CD4-positive, alpha-beta T cell treated with Interleukin-10 for 1 hour (primary cell): ENCODE results near the gene DERL2.

Source experiments
- DNase-seq: peaks from one replicate; pipeline ENCODE4 v3.0.0-alpha.2; 2020

The DERL2 gene

DNA sequence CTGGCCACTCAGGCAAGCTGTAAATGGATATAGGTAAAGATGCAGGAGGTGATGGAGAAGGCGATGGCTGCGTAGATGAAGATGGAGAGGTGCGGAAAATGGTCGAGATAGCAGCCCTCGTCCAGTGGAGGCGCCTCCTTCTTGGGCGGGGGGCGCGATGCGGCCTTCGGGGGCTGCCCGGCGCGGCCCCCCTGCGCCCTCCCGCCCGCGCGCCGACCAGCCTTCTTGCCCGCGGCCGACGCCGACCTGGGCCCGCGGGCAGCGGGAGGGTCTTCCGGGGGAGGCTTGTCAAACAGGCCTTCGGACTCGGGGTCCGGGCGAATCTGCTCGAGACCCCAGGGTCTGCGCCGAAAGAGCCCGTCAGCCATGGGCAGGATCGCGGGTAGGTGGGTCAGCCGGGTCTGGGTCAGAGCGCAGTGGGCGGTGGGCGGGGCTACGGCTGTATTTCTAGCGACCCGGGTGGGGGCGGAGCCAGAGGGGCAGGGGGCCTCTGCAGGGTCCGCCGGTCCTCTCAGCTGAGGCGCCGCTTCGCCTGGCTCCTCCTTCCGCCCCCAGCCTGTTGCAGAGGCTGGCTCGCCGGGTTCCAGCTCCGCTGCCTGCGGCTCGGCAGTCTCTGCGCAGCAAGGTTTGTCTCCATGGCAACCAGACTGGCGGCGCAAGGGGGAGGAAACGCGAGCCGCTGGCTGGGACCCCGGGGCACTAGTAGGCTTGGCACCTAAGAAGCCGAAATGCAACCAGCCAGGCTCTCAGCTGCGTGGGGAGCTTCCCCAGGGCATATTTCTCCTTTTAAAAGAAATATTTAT, 14.8 kb upstream of the DERL2 start:
- DNase-seq = peak; percentile 86

DNA sequence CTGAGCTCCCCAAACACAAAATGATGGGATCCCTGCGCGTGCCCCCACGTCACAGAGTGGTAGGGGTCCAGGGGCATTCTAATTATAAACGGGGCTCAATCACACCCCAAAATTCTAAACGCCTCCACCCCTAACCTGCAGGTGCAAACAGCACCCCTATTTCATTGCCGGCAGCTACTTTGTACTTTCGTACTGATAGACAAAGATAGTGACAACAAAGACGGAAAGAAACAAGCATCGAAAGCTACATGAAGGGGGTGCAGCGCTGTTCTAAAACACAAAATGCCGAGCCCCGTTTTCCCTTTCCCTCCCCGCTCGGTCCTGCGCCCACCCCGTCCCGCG, 14.2 kb upstream of the DERL2 start:
- no peak for DNase-seq

DNA sequence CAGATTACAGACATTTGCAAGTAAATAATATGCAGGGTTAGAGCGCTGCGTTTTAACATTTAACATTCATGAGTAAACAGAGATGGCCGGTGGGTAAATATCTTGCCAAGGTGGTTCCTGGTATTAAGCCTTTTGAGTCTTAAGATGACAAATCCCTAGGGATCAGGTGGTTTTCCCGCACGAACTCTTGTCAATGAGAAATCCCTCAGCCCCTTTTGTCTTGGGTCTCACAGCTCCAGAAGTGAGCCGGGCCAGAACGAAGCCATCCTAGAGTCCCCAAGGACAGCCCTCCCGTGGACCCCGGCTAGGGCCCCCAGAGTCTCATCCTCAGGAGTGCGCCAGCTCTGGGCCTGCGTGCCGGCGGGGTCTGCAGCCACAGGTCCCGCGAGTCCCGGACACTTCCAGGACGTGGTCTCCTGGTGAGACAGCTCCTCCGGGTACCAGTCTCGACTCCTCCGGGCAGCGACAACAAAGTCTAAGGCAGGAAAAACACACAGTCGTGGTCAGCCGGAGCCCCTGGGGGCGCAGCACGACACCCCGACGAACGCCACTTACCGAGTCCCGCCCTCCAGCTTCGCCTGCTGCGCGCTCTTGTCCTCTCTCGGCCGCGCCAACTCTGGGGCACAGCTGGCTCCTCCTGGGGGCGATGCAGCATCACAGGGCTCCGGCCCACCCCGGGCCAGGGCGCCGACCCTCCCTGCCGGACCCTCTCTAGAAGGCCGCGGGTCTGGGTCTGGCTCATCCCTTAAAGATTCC, 13.7 kb upstream of the DERL2 start:
- no peak for DNase-seq

DNA sequence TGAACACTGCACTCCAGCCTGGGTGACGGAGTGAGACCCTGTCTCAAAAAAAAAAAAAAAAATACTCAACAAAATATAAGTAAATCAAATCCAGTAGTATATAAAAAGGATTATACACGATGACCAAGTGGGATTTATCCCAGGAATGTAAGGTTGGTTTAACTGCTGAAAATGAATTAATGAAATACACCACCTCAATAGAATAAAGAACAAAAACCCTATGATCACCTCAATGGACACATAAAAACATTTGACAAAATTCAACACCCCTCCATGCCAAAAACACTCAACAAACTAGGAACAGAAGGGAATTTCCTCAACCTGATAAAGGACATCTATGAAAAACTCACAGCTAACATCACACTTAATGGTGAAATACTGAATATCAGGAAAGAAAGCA, 7.0 kb upstream of the DERL2 start:
- DNase-seq = no peak

DNA sequence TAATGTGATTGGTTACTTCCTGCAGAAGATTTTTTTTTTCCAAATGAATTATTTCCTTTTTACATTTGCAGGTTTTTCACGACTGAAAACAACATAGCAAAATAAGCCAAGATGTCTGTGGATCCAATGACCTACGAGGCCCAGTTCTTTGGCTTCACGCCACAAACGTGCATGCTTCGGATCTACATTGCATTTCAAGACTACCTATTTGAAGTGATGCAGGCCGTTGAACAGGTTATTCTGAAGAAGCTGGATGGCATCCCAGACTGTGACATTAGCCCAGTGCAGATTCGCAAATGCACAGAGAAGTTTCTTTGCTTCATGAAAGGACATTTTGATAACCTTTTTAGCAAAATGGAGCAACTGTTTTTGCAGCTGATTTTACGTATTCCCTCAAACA, 2.8 kb upstream of the DERL2 start:
- no peak for DNase-seq

DNA sequence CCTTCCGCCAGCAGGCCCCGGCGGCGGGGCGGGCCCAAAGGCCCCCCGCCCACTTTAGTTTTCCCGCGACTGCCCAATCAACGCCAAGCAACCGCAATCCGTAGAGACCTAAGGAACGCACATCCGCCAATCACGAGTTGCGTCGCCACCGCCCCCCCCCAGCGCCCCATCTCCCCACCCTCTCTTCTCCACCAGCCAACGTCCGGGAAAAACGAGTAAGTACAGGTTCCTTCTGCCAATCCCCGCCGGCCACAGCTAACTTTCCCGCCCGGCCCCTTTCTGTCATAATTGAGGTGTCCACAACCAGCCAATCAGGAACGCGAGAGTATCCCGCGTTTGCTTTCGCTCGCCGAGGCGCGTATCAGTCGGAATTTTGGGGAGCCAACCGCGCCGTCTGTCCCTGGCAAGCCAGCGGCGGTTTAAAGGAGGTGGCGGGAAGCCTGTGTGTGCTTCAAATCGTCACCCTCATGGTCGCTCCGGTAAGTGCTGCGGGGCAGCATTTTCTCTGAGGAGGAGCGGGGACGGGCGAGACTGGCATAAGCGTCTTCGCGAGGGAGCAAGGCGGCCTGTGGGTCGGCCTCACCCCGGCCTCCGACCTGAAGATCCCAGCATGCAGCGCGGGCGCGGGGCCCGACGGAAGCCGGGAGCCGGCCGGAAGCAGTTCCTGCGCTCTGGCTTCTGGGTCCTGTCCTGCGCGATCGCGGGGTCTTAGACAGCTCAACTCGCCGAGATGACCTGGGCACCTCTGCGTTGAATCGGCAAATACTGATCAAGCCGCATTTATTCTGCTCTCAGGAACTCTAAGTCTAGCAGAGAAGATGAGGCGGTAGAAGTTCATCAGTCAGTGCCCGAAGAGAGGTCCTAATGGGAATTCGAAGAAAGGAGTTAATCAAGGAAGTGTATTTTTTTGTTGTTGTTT, 487 bp upstream of the DERL2 start, which contains the start of gene MIS12:
TSS of gene MIS12 (plus strand) at position 361 of the 919 bp plus-strand sequence. CDS start 2,297 bp downstream, outside the sequence.
- peak; percentile 98 for DNase-seq

DNA sequence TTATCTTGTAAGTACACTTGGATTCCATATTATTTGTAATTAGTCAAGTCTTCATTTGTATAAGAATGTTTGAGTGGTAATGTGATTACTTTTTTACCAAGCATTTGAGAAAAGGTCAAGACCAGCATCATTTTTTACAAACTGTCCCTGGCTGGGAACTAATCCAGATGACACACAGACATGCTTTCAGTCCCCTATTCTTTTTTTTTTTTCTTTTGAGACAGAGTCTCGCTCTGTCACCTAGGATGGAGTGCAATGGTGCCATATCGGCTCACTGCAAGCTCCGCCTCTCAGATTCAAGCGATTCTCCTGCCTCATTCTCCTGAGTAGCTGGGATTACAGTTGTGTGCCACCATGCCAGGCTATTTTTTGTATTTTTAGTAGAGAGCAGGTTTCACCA, 4.5 kb downstream of the DERL2 start:
- DNase-seq = no peak

DNA sequence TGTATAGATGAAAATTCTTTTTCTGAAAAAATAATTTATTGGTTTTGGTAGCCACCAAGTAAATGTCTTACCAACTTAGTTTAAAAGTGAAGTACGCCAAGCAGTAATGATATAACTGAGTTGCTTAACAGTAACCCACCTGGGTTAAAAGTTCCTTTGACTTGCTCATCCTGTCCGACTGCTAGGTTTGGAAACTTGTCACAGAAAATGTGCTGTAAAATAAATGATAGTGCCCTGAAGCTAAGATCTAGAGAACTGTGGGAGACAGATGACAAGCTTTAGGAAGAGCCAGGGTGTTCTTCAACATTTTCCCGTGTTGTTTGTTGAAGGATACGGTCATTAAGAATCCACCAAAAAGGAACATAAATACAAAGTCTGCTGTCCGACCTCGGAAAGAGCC, 5.0 kb downstream of the DERL2 start:
- no peak for DNase-seq

DNA sequence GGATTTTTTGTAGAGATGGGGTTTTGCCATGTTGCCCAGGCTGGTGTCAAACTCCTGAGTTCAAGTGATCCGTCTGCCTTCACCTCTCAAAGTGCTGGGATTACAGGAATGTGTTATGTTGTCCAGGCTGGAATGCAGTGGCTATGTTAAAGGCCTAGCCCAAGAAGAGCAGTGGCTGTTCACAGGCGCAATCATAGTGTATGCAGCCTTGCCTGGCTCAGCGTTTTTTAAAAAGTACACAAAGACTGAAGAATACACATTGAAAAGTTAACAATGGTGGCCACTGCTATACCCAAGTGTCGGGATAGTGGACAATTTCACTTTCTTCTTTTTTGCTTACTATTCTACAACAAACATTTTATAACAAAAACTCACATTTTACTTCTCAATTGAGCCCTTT, 7.0 kb downstream of the DERL2 start:
- no peak for DNase-seq

DNA sequence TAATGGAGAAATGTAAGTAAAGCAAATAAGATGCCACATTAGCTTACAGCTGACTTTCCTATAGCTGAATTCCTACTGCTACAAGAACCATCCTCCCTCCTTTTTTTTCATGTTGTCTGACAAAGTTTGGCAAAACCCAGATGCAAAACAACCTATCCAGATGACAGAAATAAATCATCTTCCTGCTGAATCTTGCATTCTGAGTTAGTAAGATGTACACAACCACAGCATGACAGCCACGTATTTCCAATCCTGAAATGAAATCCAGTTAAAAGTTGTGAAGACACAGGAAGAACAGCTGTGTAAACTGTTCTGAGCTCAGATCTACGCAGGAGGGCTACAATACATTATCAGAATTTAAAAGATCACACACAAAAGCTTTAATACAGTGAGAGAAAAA, 12.1 kb downstream of the DERL2 start:
- DNase-seq = no peak

DNA sequence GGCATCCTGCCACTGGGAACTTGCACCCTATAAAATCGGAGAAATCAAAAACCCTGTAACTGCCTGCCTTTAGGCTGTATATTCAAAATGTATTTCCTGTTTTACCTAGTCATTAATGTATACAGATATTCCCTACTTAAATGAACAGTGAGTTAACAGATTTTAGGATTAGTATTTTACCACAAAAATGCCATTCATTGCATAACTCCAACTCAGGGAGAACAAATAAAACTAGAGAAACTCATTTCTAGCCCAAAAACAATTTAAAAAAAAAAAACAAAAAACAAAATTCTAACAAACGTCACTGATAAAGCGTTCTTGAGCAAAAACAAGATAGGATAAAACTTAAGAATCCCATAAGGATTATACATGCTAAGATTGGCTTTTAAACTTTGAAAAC, 13.5 kb downstream of the DERL2 start:
- DNase-seq = no peak

DNA sequence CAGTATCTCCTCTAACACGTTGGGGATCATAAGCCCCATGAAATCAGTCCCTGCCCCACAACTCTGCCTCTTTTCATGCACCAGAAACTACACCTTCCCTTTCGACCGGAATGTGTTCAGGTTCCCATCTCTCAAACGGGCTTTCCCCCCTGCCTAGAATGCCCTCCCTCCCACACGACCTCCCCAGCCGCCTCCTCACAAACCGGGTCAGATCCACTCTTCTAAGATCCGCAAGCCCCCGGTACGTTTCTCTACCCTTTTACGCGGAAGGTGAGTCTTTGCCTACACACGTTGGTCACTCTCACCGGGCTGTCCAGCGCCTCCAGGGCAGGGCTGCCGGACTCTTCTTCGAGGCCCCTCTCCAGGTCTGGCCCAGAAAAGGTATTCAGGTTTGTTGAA, 17.9 kb downstream of the DERL2 start:
- no peak for DNase-seq

DNA sequence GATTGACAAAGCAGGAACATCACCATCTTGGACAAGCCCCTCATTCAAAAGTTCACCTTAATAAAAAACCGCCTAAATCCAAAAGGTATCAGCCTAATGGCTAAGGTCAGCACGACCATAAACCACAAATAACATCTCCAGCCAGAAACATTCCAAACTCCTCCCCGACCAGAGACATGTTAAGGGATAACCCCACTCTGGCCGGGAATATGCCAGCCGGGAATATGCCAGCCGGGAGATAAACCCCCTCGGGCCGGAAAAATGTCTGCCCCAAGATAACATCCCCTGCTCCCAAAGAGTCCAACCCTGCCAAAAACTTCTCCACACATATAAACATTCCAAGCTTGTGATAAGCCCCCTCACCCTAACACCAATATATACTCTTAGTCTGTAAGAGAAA, 18.6 kb downstream of the DERL2 start:
- DNase-seq = no peak

DNA sequence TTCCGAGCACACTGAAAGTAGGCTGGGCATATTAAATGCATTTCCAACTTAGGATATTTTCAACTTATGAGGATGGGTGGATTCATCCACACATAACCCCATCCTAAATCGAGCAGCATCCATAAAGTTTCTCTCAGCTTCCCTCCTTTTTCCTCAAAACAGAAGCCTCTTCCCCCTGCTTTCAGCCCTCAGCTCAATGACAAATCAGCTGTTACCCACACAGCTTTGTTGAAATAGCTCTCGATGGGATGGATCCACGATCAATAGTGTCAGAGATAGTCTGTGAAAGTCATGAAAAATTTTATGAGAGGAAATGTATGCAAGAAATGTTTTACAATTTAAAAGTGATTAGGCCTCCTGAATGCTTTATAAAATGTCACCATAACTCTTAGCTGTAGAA, 19.7 kb downstream of the DERL2 start:
- DNase-seq = no peak

DNA sequence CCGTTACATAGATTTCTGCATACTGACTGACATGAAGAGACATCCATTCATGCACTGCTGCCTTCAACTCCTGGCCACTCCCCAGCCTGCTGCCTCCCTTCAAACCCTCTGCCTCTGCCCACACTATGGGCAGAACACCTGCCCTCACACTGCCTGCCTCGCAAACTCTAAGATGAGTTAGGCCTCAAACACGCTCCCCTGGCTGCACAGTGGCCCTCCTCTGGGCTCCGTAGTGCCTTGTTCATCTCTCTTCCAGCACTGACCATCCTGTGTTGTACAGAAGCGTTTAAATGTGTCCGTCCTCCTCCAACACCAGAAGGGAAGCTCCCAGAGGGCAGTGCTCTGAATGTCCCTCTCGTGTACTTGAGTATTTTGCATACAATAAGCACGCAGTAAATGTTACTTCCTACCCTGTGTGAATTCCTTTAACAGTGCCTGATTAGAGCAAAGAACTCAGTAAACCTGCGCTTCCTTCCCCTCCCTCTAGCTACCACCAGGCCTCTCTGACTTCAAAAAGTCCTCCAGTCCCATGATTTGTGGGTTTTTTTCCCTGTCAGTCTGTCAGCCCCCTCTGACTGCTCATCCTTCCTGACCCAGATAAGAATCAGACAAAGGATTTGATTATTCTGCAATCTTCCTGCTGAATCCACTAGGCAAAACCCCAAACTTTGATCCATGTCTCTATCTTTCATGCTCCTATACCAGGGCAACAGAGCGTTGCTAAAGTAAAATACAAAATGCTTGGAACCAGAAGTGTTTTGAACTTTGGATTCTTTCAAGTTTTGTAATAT, 21.1 kb downstream of the DERL2 start:
- DNase-seq = no peak

DNA sequence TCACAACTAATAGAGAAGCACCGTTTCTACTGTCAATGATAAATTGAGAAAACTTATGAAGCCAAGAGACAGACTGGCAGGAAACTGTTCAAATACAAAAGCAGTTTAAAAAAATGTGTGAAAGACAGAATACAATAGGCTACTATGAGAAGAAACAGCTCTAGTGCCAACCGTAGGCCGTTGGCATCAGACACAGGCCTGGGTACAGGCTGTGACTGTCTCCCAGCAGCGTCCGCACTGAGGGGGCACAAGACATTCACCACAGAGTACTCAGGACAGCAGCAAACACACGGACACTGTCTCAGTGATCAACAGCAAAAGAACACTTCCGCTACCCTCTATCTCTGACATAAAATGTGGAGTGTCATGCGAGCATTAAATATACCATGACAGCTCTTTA, 39.2 kb downstream of the DERL2 start:
- DNase-seq = no peak

DNA sequence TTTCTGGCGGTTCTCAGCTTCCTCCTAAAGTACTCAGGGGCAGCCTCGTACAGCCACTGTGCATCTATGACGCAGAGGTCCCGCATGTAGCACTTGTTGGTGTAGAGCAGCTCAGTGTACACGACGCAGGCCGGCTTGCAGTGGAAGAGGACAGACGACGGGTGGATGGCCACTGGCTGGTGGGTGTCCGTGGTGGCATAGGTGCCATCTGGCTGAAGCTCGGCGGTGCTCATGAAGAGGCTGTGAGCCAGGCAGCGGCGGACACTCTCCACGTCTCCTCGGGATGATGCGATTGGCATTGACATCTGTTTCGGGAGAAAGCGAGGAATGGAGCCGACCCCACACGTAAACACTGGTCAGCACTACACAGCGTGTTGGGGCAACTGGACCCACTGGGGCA, 41.8 kb downstream of the DERL2 start:
- DNase-seq = no peak

DNA sequence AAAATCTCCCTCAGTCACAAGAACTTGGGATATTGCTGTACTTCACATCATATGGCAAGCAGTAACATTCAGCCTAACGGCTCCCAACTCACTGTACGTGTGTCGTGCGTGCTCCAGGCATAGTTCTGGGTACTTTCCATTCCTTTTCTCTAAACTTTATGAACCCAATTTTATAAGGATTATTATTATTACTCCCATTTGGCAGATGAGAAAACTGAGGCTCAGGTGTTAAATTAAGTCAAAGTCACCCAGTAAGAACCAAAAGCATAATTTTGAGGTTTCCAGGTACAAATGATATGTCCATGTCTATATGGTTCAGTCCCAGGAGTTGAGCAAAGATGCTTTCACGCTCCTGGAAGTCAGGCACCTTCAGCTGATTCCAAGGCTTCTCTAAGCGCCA, 42.2 kb downstream of the DERL2 start:
- no peak for DNase-seq

DNA sequence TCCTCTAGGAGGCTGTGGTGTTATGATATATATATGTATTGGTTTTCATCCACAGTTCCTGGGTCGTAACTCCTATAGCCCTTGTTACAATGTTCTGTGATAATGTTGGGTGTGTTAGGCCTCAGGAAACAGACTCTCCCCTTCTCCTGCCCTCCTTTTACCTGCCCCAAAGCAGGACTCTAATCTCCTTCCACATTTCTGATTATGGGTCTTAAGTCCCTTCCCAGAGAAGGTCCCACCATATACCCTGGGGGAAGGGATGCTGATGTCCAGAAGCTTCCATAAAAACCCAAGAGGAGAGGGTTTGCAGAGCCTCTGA, 46.6 kb downstream of the DERL2 start:
- DNase-seq = no peak

DNA sequence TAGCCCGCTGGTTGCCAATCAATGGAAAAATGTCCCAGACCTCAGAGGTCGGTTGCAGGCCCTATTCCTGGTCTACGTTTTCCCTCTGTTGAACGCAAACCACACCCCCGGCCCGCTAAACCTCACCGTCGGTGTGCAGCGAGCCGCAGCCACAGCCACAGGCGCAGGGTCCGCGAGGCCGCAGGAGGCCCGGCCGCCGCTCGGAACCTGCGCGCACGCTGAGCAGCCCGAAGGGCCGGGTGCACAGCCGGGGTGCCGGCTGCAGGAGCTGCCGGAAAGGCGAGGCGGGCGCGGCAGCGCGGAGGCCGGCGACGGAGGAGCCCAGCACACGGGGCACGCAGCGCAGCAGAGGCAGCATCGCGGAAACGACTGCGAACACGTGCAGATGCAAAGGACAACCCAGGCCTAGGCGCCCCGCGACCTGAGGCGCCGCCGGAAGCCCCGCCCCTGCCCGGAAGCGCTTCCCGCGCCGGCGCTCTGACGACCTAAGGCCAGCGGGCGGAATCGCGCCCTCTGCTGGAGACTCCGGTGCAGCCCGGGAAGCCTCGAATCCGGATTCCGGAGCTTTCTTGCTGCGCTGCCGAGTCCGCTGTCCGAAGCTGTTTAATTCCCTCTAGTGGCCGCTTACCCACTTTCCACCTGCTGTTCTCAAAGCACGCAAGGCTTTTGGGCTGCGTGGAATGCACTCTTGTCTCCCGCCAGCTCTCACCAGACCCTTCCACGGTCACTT, 47.1 kb downstream of the DERL2 start, which contains the start of gene C1QBP:
TSS of gene C1QBP (minus strand) at position 440 of the 730 bp plus-strand sequence. CDS start at position 358, 82 bp downstream.
- DNase-seq = peak; percentile 94

DNA sequence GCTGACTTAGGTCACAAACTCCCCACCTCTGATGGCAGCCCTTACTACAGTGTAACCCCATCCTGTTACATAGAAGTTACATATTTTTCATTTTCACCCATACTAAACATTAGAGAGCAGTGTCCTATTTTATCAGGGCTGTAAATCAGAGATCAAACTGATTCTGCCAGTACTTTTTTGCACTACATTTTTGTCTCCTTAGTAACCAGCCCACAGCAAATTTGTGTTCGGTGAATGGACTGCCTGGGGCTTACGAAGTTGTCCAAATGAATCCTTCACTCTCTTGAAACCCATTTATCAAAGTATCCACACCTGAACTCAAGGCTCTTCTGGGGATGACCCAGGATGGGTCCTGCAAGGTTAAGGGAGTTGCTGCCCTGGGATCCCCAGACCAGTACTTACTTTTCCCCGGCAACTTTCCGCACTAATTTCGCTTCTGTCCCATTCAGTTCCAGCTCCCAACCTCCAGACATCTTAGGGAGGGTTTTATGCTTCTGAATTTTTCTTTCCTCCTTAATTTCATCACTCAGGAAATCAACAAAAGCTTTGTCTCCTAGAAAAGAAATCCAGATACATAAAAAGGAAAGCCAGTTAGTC, 48.2 kb downstream of the DERL2 start:
- DNase-seq = no peak
